PC-3 (cell line): ENCODE measurements around the gene SEMA3B. TPM values are rescaled to one million over a fixed set of nuclear protein-coding genes. Genes with fewer than 3 reads are reported as not detected.
"Not testable (repeated sequence)": the region's sequence is repeated elsewhere in the genome, so short reads cannot be mapped to it uniquely, and the experiment has no call there.

Experiments used
- ATAC-seq: fragments of 200-7000 bp; cut with Tn5 transposase; 2 replicates; pipeline ENCODE4 v1.9.1; 2020; ENCODE audit warnings: mild to moderate bottlenecking, moderate library complexity
- BruUV-seq: library from RNA; stranded (reverse); fragments of 400-500 nt; replicated peaks from 2 replicates; lab custom pipeline; 2021; lab: Mats Ljungman, UMichigan
- CTCF ChIA-PET: fragments of 300-600 bp; sonication (Branson Sonifier 250); formaldehyde crosslinking; loops from one replicate; lab custom pipeline; 2022; ENCODE audit warnings: antibody characterized with exemption; lab: Charles Lee
- POLR2A ChIA-PET: fragments of 300-600 bp; sonication (Branson Sonifier 250); formaldehyde crosslinking; loops from one replicate; lab custom pipeline; 2022; ENCODE audit warnings: antibody characterized with exemption; ENCODE audit not compliant: unreplicated experiment; lab: Charles Lee
- DNase-seq: peaks from one replicate; pipeline ENCODE4 v3.0.0-alpha.2; 2015
- H2AFZ ChIP-seq: fragments of 300-600 bp; sonication (generic); 2 replicates; pipeline ENCODE4 v1.6.0; 2016; ENCODE audit warnings: antibody characterized with exemption, low read length
- H3F3A ChIP-seq: fragments of 300-600 bp; sonication (generic); one replicate; pipeline ENCODE4 v1.6.0; 2017; ENCODE audit warnings: antibody characterized with exemption, low read length, control low read depth, mild to moderate bottlenecking; ENCODE audit not compliant: unreplicated experiment
- H3K27ac ChIP-seq: fragments of 300-600 bp; sonication (generic); 2 replicates; pipeline ENCODE4 v1.5.1; 2016; ENCODE audit warnings: mild to moderate bottlenecking, low read length
- H3K27me3 ChIP-seq: fragments of 300-600 bp; sonication (generic); 2 replicates; pipeline ENCODE4 v1.6.1; 2016; ENCODE audit warnings: low read length, mixed read lengths
- H3K36me3 ChIP-seq: fragments of 300-600 bp; sonication (generic); 2 replicates; pipeline ENCODE4 v1.6.1; 2016; ENCODE audit warnings: low read depth, mixed run types, low read length, mixed read lengths
- H3K4me1 ChIP-seq: fragments of 300-600 bp; sonication (generic); 2 replicates; pipeline ENCODE4 v1.5.1; 2016; ENCODE audit warnings: low read length; ENCODE audit not compliant: insufficient read depth
- H3K4me2 ChIP-seq: fragments of 300-600 bp; sonication (generic); 2 replicates; pipeline ENCODE4 v1.6.0; 2016; ENCODE audit warnings: low read length
- H3K4me3 ChIP-seq: fragments of 300-600 bp; sonication (generic); 2 replicates; pipeline ENCODE4 v1.5.1; 2016; ENCODE audit warnings: mild to moderate bottlenecking, low read length, mixed read lengths
- H3K79me2 ChIP-seq: fragments of 300-600 bp; sonication (generic); 2 replicates; pipeline ENCODE4 v1.6.1; 2017; ENCODE audit warnings: low read length, mixed read lengths
- H3K9ac ChIP-seq: fragments of 300-600 bp; sonication (generic); 2 replicates; pipeline ENCODE4 v1.6.0; 2016; ENCODE audit warnings: mild to moderate bottlenecking, low read length
- H3K9me2 ChIP-seq: fragments of 300-600 bp; sonication (generic); replicated peaks from 2 replicates; pipeline ENCODE4 v1.6.1; 2016; ENCODE audit warnings: mixed run types, low read length, mixed read lengths
- H3K9me3 ChIP-seq: fragments of 300-600 bp; sonication (generic); 2 replicates; pipeline ENCODE4 v1.6.1; 2016; ENCODE audit warnings: low read length, mixed read lengths
- H4K20me1 ChIP-seq: fragments of 300-600 bp; sonication (generic); 2 replicates; pipeline ENCODE4 v1.6.1; 2016; ENCODE audit warnings: low read length, mixed read lengths
- CTCF ChIP-seq: fragments of 300-600 bp; sonication (generic); conservative IDR thresholded peaks from 2 replicates; pipeline ENCODE4 v1.5.1; 2017; ENCODE audit warnings: antibody characterized with exemption, low read depth, mild to moderate bottlenecking, low read length
- EZH2 ChIP-seq: fragments of 300-600 bp; sonication (generic); IDR thresholded peaks from one replicate; pipeline ENCODE4 v1.6.1; 2017; ENCODE audit warnings: antibody characterized with exemption, mild to moderate bottlenecking, low read length; ENCODE audit not compliant: unreplicated experiment
- EZH2phosphoT487 ChIP-seq: fragments of 300-600 bp; sonication (generic); IDR thresholded peaks from 2 replicates; pipeline ENCODE4 v1.6.1; 2018; ENCODE audit warnings: mild to moderate bottlenecking, antibody characterized with exemption, low read length, borderline replicate concordance
- intact Hi-C: fragments of 100-400 bp; cut with micrococcal nuclease; formaldehyde crosslinking; loops from 2 replicates; pipeline ENCODE4 v1.9.0; 2023
- total RNA-seq: library from RNA; depleted of rRNA; stranded (reverse); fragments of >200 nt; gene quantifications from 2 replicates; pipeline ENCODE4 v1.2.3, GENCODE V29; 2014

SEMA3B gene
- total RNA-seq, 1 experiment from 2014 or later = 40.1 TPM

DNA sequence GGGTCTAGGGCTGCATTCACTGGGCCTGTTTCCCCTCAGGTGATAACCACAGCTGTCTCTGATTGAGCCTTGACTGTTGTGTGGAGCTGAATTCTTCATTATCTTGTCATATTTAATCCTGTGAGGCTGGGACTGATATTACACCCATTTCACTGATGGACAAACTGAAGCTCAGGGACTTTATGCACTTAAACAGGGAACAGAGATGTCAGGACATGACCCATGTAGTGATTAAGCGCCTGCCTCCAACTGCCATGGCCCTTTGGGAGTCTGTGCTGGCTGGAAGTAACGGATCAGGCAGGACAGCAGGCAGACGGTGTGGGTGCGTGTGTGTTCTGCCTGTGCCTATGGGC lies 25.4 kb upstream of the SEMA3B start:
- Histone ChIP-seq H3K79me2 (peaks cover 92% of the 10 kb centered on the region), H3K4me3 (no peak overlapping the region), H3K27ac (no peak overlapping the region), H3K27me3 (no peaks in the 10 kb centered on the region), H2AFZ (no peak overlapping the region), H3K4me2 (no peak overlapping the region), H3K4me1 (peaks cover 42% of the 10 kb centered on the region), H3F3A (peaks cover 10% of the 10 kb centered on the region), H3K9me3 (no peaks in the 10 kb centered on the region), H3K9me2 (no peaks in the 10 kb centered on the region), H4K20me1 (peaks cover 30% of the 10 kb centered on the region), H3K9ac (no peak overlapping the region), H3K36me3 (peaks cover 10% of the 10 kb centered on the region; the same call in 1 of the 2 replicates)
- CTCF ChIA-PET = no interaction called here
- intact Hi-C loops = no loop called here
- BruUV-seq = no TSS peak
- DNase-seq (no peak), ATAC-seq (no peak)
- POLR2A ChIA-PET = no interaction called here
- TF ChIP-seq CTCF (no peak), EZH2phosphoT487 (no peak), EZH2 (no peak)

GRCh38 chr3:50244813-50245212 lies 24.1 kb upstream of the SEMA3B start:
- ATAC-seq, H3K9ac ChIP-seq, H3F3A ChIP-seq, POLR2A ChIA-PET, CTCF ChIA-PET, H3K9me2 ChIP-seq, DNase-seq, H3K27ac ChIP-seq, intact Hi-C loops, BruUV-seq, H3K4me2 ChIP-seq, H3K27me3 ChIP-seq, H3K4me3 ChIP-seq, H2AFZ ChIP-seq, H3K36me3 ChIP-seq, H3K9me3 ChIP-seq: not testable (repeated sequence)
- Histone ChIP-seq H3K79me2 (peaks cover 92% of the 10 kb centered on the region), H4K20me1 (peaks cover 17% of the 10 kb centered on the region), H3K4me1 (peaks cover 41% of the 10 kb centered on the region)

GRCh38 chr3:50245251-50245745 lies 23.6 kb upstream of the SEMA3B start:
- peaks cover 46% of the 10 kb centered on the region for H3K4me1 ChIP-seq
- ATAC-seq (no peak), DNase-seq (no peak)
- no peak overlapping the region for H3K4me3 ChIP-seq
- ChIA-PET CTCF (no interaction called here), POLR2A (no interaction called here)
- intact Hi-C loops = no loop called here
- peak overlapping the region; percentile 78; the same call in 1 of the 2 replicates for H3K27ac ChIP-seq
- BruUV-seq = no TSS peak
- peaks cover 5% of the 10 kb centered on the region for H3F3A ChIP-seq
- no peak overlapping the region for H3K9ac ChIP-seq
- no peaks in the 10 kb centered on the region for H3K27me3 ChIP-seq
- TF ChIP-seq EZH2 = no peak
- no peak for TF ChIP-seq CTCF
- TF ChIP-seq EZH2phosphoT487 = no peak
- H3K4me2 ChIP-seq = peak overlapping the region; percentile 69
- H3K36me3 ChIP-seq = peaks cover 3% of the 10 kb centered on the region; the same call in 1 of the 2 replicates
- H2AFZ ChIP-seq = no peak overlapping the region
- H3K79me2 ChIP-seq = peaks cover 92% of the 10 kb centered on the region
- H3K9me2 ChIP-seq = no peaks in the 10 kb centered on the region
- H4K20me1 ChIP-seq = peaks cover 12% of the 10 kb centered on the region
- H3K9me3 ChIP-seq = no peaks in the 10 kb centered on the region
